Right renal pelvis (tissue), 4 donors: ENCODE results near the gene CTNNB1. TPM values are rescaled to one million over a fixed set of nuclear protein-coding genes. Genes with fewer than 3 reads are reported as not detected.

ENCODE experiments used
- DNase-seq, 4 donors: peaks; one replicate each; pipeline ENCODE4 v3.0.0-alpha.2; 2013; ENCODE audit warnings: low read depth in 4 of 4, low spot score in 3 of 4, missing footprints in 1 of 4
- polyA plus RNA-seq, 4 donors: library from polyadenylated mRNA; unstranded; fragments of 120-200 nt; gene quantifications; one replicate each; pipeline ENCODE4 v1.2.1, GENCODE V29; 2013; ENCODE audit not compliant: insufficient read length in 4 of 4

CTNNB1 gene
- polyA plus RNA-seq, result 100 to 1,000 TPM; 442 to 466 (median 450) TPM

GRCh38 chr3:41198950-41199865 lies at the start of gene CTNNB1:
Gene CTNNB1, plus strand, starts transcription at chr3:41199505. Its CDS starts 24,564 bp downstream, at chr3:41224069.
- DNase-seq, result peak; percentile 87 to 91 (median 88)

- no peak for DNase-seq
These were observed 43.5 kb upstream of the CTNNB1 start for GRCh38 chr3:41155834-41156233.

- no peak for DNase-seq
These were observed 40.4 kb upstream of the CTNNB1 start for GRCh38 chr3:41158947-41159346.

- no peak for DNase-seq
These were observed 39.6 kb upstream of the CTNNB1 start for GRCh38 chr3:41159588-41160189.

- DNase-seq, result no peak
These were observed 36.8 kb upstream of the CTNNB1 start for GRCh38 chr3:41162541-41162940.

- no peak for DNase-seq
These were observed 36.3 kb upstream of the CTNNB1 start for GRCh38 chr3:41163006-41163405.

- peak in 1 of 4 donors; percentile 50 for DNase-seq
These were observed 35.9 kb upstream of the CTNNB1 start for GRCh38 chr3:41163421-41163820.

GRCh38 chr3:41164777-41165176 lies 34.5 kb upstream of the CTNNB1 start:
- no peak for DNase-seq

- no peak for DNase-seq
These were observed 31.4 kb upstream of the CTNNB1 start for GRCh38 chr3:41167722-41168497.

GRCh38 chr3:41169023-41169422 lies 30.3 kb upstream of the CTNNB1 start:
- no peak for DNase-seq

GRCh38 chr3:41173926-41174885 lies 25.1 kb upstream of the CTNNB1 start:
- DNase-seq, result no peak

- no peak for DNase-seq
These were observed 23.9 kb upstream of the CTNNB1 start for GRCh38 chr3:41175365-41175764.

- DNase-seq, result no peak
These were observed 22.7 kb upstream of the CTNNB1 start for GRCh38 chr3:41176596-41176995.

- DNase-seq, result no peak
These were observed 20.7 kb upstream of the CTNNB1 start for GRCh38 chr3:41178576-41178975.

- DNase-seq, result no peak
These were observed 18.9 kb upstream of the CTNNB1 start for GRCh38 chr3:41180396-41180795.

- DNase-seq, result no peak
These were observed 16.7 kb upstream of the CTNNB1 start for GRCh38 chr3:41182504-41183059.

- no peak for DNase-seq
These were observed 14.9 kb upstream of the CTNNB1 start for GRCh38 chr3:41184394-41184793.

GRCh38 chr3:41186297-41186696 lies 13.0 kb upstream of the CTNNB1 start:
- no peak for DNase-seq

GRCh38 chr3:41188306-41188705 lies 11.0 kb upstream of the CTNNB1 start:
- DNase-seq, result no peak
